GM21367 (cell line): ENCODE measurements around the gene NCAPH2.

Experiments
- ATAC-seq: cut with Tn5 transposase; IDR thresholded peaks from one replicate; pipeline ENCODE4 v1.9.1; 2021; ENCODE audit not compliant: unreplicated experiment

The NCAPH2 gene

GRCh38 chr22:50489363-50490243, 18.4 kb upstream of the NCAPH2 start:
- ATAC-seq = no peak

- ATAC-seq = no peak
These were observed 17.3 kb upstream of the NCAPH2 start for GRCh38 chr22:50490531-50491308.

- ATAC-seq = no peak
These were observed 10.9 kb upstream of the NCAPH2 start for GRCh38 chr22:50497093-50497492.

GRCh38 chr22:50498322-50498890, 9.6 kb upstream of the NCAPH2 start:
- ATAC-seq = no peak

GRCh38 chr22:50500452-50500851, 7.6 kb upstream of the NCAPH2 start:
- ATAC-seq = no peak

GRCh38 chr22:50502096-50502495, 5.9 kb upstream of the NCAPH2 start:
- ATAC-seq = no peak

- ATAC-seq = no peak
These were observed 5.2 kb upstream of the NCAPH2 start for GRCh38 chr22:50502628-50503474.

- no peak for ATAC-seq
These were observed 4.4 kb upstream of the NCAPH2 start for GRCh38 chr22:50503475-50504145.

GRCh38 chr22:50504369-50505211, 3.4 kb upstream of the NCAPH2 start:
- ATAC-seq = no peak

- ATAC-seq = no peak
These were observed 2.7 kb upstream of the NCAPH2 start for GRCh38 chr22:50505276-50505775.

- ATAC-seq = no peak
These were observed 2.0 kb upstream of the NCAPH2 start for GRCh38 chr22:50505776-50506610.

- ATAC-seq = no peak
These were observed 1.2 kb upstream of the NCAPH2 start for GRCh38 chr22:50506611-50507420.

- ATAC-seq = peak; percentile 34
These were observed 518 bp upstream of the NCAPH2 start, which contains the start of gene LMF2 for GRCh38 chr22:50507421-50507990. Gene LMF2, minus strand, starts transcription at chr22:50507702. Its CDS starts 27 bp downstream, at chr22:50507675.

GRCh38 chr22:50508897-50509296, 873 bp downstream of the NCAPH2 start:
- ATAC-seq = no peak

- ATAC-seq = no peak
These were observed 5.2 kb downstream of the NCAPH2 start for GRCh38 chr22:50513175-50513574.

GRCh38 chr22:50516068-50516467, 8.0 kb downstream of the NCAPH2 start:
- ATAC-seq = no peak

GRCh38 chr22:50516891-50517290, 8.9 kb downstream of the NCAPH2 start:
- no peak for ATAC-seq
